ENCODE data around the gene DNAJC13. TPM values are rescaled to one million over a fixed set of nuclear protein-coding genes. Genes with fewer than 3 reads are reported as not detected.

Gene DNAJC13
- total RNA-seq, 1 experiment from 2014 or later: 72.4 TPM

DNA sequence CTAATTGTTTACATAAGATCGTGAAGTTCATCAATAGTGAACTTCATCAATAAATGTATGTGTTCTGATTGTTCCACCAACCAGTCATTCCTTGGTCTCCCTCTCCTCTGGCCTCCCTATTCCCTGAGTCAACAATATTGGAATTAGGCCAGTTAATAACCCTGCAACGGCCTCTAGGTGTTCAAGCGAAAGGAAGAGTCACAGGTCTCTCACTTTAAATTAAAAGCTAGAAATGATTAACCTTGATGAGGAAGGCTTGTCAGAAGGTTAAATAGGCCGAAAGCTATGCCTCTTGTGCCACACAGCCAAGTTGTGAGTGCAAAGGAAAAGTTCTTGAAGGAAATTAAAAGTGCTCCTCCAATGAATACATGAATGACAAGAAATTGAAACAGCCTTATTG, 90.4 kb downstream of the DNAJC13 start:
- H3K9me3 Mint-ChIP-seq (ENCODE audit: low read depth, unreplicated experiment): no peaks in the 10 kb centered on the region
- CTCF ChIA-PET: interaction anchor here (1.0 kb wide), 1 partner anchor 8 kb away, joined by 3 read pairs; no protein-coding TSS in a partner anchor
- intact Hi-C loops (cut with micrococcal nuclease; ENCODE audit: unreplicated experiment): no loop called here
- H3K4me3 Mint-ChIP-seq (ENCODE audit: low read depth, unreplicated experiment): no peak overlapping the region
- no peak for TF ChIP-seq CTCF (IDR thresholded peaks at IDR 0.05; ENCODE audit: unreplicated experiment)
- no peaks in the 10 kb centered on the region for H3K27me3 Mint-ChIP-seq (ENCODE audit: unreplicated experiment)
- H3K27ac Mint-ChIP-seq (ENCODE audit: unreplicated experiment): no peak overlapping the region
- no peaks in the 10 kb centered on the region for H3K4me1 Mint-ChIP-seq (ENCODE audit: low read depth, unreplicated experiment)
- no TSS peak for BruUV-seq (replicated peaks)
- no peak for DNase-seq
- H3K36me3 Mint-ChIP-seq (ENCODE audit: insufficient read depth, unreplicated experiment): peaks cover 48% of the 10 kb centered on the region

GRCh38 chr3:132509096-132509495, 91.8 kb downstream of the DNAJC13 start:
- BruUV-seq (replicated peaks): no TSS peak
- H3K27me3 Mint-ChIP-seq (ENCODE audit: unreplicated experiment): no peaks in the 10 kb centered on the region
- TF ChIP-seq CTCF (IDR thresholded peaks at IDR 0.05; ENCODE audit: unreplicated experiment): no peak
- H3K4me3 Mint-ChIP-seq (ENCODE audit: low read depth, unreplicated experiment): no peak overlapping the region
- CTCF ChIA-PET: interaction anchor here (0.6 kb wide), 1 partner anchor 123 kb away, joined by 3 read pairs; no protein-coding TSS in a partner anchor
- DNase-seq: no peak
- intact Hi-C loops (cut with micrococcal nuclease; ENCODE audit: unreplicated experiment): no loop called here
- H3K27ac Mint-ChIP-seq (ENCODE audit: unreplicated experiment): no peak overlapping the region
- peaks cover 38% of the 10 kb centered on the region for H3K36me3 Mint-ChIP-seq (ENCODE audit: insufficient read depth, unreplicated experiment)
- H3K9me3 Mint-ChIP-seq (ENCODE audit: low read depth, unreplicated experiment): no peaks in the 10 kb centered on the region
- no peaks in the 10 kb centered on the region for H3K4me1 Mint-ChIP-seq (ENCODE audit: low read depth, unreplicated experiment)

DNA sequence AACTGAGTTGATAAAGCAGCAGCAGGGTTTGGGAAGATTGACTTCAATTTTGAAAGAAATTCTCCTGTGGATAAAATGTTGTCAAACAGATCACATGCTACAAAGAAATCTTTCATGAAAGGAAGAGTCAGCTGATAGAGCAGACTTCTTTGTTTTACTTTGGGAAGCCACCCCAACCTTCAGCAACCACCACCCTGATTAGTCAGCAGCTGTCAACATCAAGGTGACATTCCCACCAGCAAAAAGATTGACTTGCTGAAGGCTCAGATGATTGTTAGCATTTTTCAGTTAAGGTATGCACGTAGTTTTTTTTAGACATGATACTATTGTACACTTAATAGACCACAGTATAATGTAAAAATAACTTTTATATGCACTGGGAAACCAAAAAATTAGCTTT, 92.2 kb downstream of the DNAJC13 start:
- intact Hi-C loops (cut with micrococcal nuclease; ENCODE audit: unreplicated experiment): no loop called here
- no peak for TF ChIP-seq CTCF (IDR thresholded peaks at IDR 0.05; ENCODE audit: unreplicated experiment)

GRCh38 chr3:132513057-132513456, 95.8 kb downstream of the DNAJC13 start:
- Mint-ChIP-seq H3K4me1 (ENCODE audit: low read depth, unreplicated experiment) (no peaks in the 10 kb centered on the region), H3K36me3 (ENCODE audit: insufficient read depth, unreplicated experiment) (peaks cover 19% of the 10 kb centered on the region)
- CTCF ChIA-PET: no interaction called here

More for the DNA sequence above, 92.2 kb downstream of the DNAJC13 start:
- CTCF ChIA-PET: interaction anchor here (0.6 kb wide), 1 partner anchor 123 kb away, joined by 3 read pairs; no protein-coding TSS in a partner anchor
- DNase-seq: no peak
- Mint-ChIP-seq H3K4me3 (ENCODE audit: low read depth, unreplicated experiment) (no peak overlapping the region), H3K4me1 (ENCODE audit: low read depth, unreplicated experiment) (no peaks in the 10 kb centered on the region), H3K27ac (ENCODE audit: unreplicated experiment) (no peak overlapping the region), H3K9me3 (ENCODE audit: low read depth, unreplicated experiment) (no peaks in the 10 kb centered on the region), H3K36me3 (ENCODE audit: insufficient read depth, unreplicated experiment) (peaks cover 35% of the 10 kb centered on the region), H3K27me3 (ENCODE audit: unreplicated experiment) (no peaks in the 10 kb centered on the region)
- no TSS peak for BruUV-seq (replicated peaks)

More at GRCh38 chr3:132513057-132513456, 95.8 kb downstream of the DNAJC13 start:
- DNase-seq: no peak
- Mint-ChIP-seq H3K27me3 (ENCODE audit: unreplicated experiment) (no peaks in the 10 kb centered on the region), H3K4me3 (ENCODE audit: low read depth, unreplicated experiment) (no peak overlapping the region), H3K9me3 (ENCODE audit: low read depth, unreplicated experiment) (no peaks in the 10 kb centered on the region), H3K27ac (ENCODE audit: unreplicated experiment) (no peak overlapping the region)
- no peak for TF ChIP-seq CTCF (IDR thresholded peaks at IDR 0.05; ENCODE audit: unreplicated experiment)
- BruUV-seq (replicated peaks): no TSS peak
- intact Hi-C loops (cut with micrococcal nuclease; ENCODE audit: unreplicated experiment): no loop called here
